Neuronal stem cell (in vitro differentiated cells): Measurements from ENCODE around the gene FUT7.

ENCODE experiments used
- DNase-seq: peaks from one replicate; pipeline ENCODE4 v3.0.0-alpha.2; 2013; ENCODE audit warnings: low spot score
- H2AFZ ChIP-seq: one replicate; pipeline ENCODE4 v1.6.1; 2013; ENCODE audit warnings: mild to moderate bottlenecking, low read length, inconsistent platforms
- H2AK5ac ChIP-seq: 2 replicates; pipeline ENCODE4 v1.6.1; 2013; ENCODE audit warnings: low read depth, mild to moderate bottlenecking, inconsistent platforms, low read length, moderate library complexity, mixed read lengths
- H2BK120ac ChIP-seq: 2 replicates; pipeline ENCODE4 v1.6.1; 2013; ENCODE audit warnings: low read depth, mild to moderate bottlenecking, inconsistent platforms, low read length, moderate library complexity, mixed read lengths
- H2BK12ac ChIP-seq: one replicate; pipeline ENCODE4 v1.6.1; 2013; ENCODE audit warnings: low read length, inconsistent platforms
- H2BK15ac ChIP-seq: 2 replicates; pipeline ENCODE4 v1.6.1; 2013; ENCODE audit warnings: mild to moderate bottlenecking, low read length, inconsistent platforms, mixed read lengths
- H2BK5ac ChIP-seq: one replicate; pipeline ENCODE4 v1.6.1; 2013; ENCODE audit warnings: inconsistent platforms, mild to moderate bottlenecking, low read length, moderate library complexity
- H3K14ac ChIP-seq: one replicate; pipeline ENCODE4 v1.6.1; 2013; ENCODE audit warnings: low read length, inconsistent platforms
- H3K18ac ChIP-seq: 2 replicates; pipeline ENCODE4 v1.6.1; 2013; ENCODE audit warnings: low read length, inconsistent platforms
- H3K23ac ChIP-seq: 2 replicates; pipeline ENCODE4 v1.6.1; 2013; ENCODE audit warnings: low read depth, mild to moderate bottlenecking, mixed read lengths, low read length, inconsistent platforms; ENCODE audit not compliant: poor library complexity
- H3K27ac ChIP-seq: replicated peaks from 3 replicates; pipeline ENCODE4 v1.5.1; 2013; ENCODE audit warnings: low read length, inconsistent platforms
- H3K27me3 ChIP-seq, 3 experiments: 2 replicates each; pipeline ENCODE4 v1.6.1; 2013; ENCODE audit warnings: low read length in 3 of 3, mild to moderate bottlenecking in 2 of 3, inconsistent platforms in 1 of 3, low read depth in 1 of 3, mixed read lengths in 1 of 3, moderate library complexity in 1 of 3; ENCODE audit not compliant: control insufficient read depth in 3 of 3, insufficient read depth in 3 of 3
- H3K36me3 ChIP-seq, 2 donors: replicated peaks in 1 of 2; 2 replicates each; pipeline ENCODE4 v1.6.1; 2013; ENCODE audit warnings: low read length in 2 of 2; ENCODE audit not compliant: control insufficient read depth in 2 of 2, insufficient read depth in 2 of 2
- H3K4ac ChIP-seq: 2 replicates; pipeline ENCODE4 v1.6.1; 2013; ENCODE audit warnings: inconsistent platforms, mild to moderate bottlenecking, low read length, moderate library complexity
- H3K4me1 ChIP-seq, 2 donors: 1 replicate in 1 of 2; 2 replicates in 1 of 2; pipeline ENCODE4 v1.6.1; 2013; ENCODE audit warnings: low read length in 2 of 2, low read depth in 1 of 2; ENCODE audit not compliant: control insufficient read depth in 2 of 2, insufficient read depth in 1 of 2
- H3K4me2 ChIP-seq: one replicate; pipeline ENCODE4 v1.6.1; 2013; ENCODE audit warnings: mild to moderate bottlenecking, low read length, inconsistent platforms; ENCODE audit not compliant: insufficient read depth, poor library complexity, severe bottlenecking
- H3K4me3 ChIP-seq, 2 donors: 2 replicates each; pipeline ENCODE4 v1.5.1; 2013; ENCODE audit warnings: low read length in 2 of 2, mild to moderate bottlenecking in 2 of 2, inconsistent platforms in 1 of 2, moderate library complexity in 1 of 2
- H3K79me1 ChIP-seq: one replicate; pipeline ENCODE4 v1.6.1; 2013; ENCODE audit warnings: low read depth, mild to moderate bottlenecking, inconsistent platforms, low read length, moderate library complexity
- H3K9ac ChIP-seq: one replicate; pipeline ENCODE4 v1.6.1; 2013; ENCODE audit warnings: mild to moderate bottlenecking, low read depth, low read length, inconsistent platforms; ENCODE audit not compliant: poor library complexity
- H3K9me3 ChIP-seq, 2 donors: replicated peaks in 1 of 2; 2 replicates each; pipeline versions ENCODE3 to v1.6.1; 2013; ENCODE audit warnings: low read length in 2 of 2, mild to moderate bottlenecking in 2 of 2, inconsistent platforms in 1 of 2, low read depth in 1 of 2, mixed read lengths in 1 of 2, moderate library complexity in 1 of 2; ENCODE audit not compliant: control insufficient read depth in 2 of 2, insufficient read depth in 1 of 2
- H4K8ac ChIP-seq: one replicate; pipeline ENCODE4 v1.6.1; 2013; ENCODE audit warnings: low read depth, mild to moderate bottlenecking, inconsistent platforms, low read length, moderate library complexity
- H4K91ac ChIP-seq: one replicate; pipeline ENCODE4 v1.6.1; 2013; ENCODE audit warnings: low read length, low read depth, mild to moderate bottlenecking, inconsistent platforms; ENCODE audit not compliant: poor library complexity
- WGBS, 2 donors: extraction: QIAGEN DNeasy Blood & Tissue Kit; methylation state at CpG; one replicate each; pipeline ENCODE4 v1.1.7; 2013; ENCODE audit warnings: missing lambda C conversion rate in 2 of 2, mixed read lengths in 1 of 2; ENCODE audit not compliant: insufficient read length in 2 of 2, insufficient replicate concordance in 1 of 2; ENCODE audit errors: extremely low coverage in 2 of 2; 5-methylcytosine and 5-hydroxymethylcytosine counted together

Gene FUT7

DNA sequence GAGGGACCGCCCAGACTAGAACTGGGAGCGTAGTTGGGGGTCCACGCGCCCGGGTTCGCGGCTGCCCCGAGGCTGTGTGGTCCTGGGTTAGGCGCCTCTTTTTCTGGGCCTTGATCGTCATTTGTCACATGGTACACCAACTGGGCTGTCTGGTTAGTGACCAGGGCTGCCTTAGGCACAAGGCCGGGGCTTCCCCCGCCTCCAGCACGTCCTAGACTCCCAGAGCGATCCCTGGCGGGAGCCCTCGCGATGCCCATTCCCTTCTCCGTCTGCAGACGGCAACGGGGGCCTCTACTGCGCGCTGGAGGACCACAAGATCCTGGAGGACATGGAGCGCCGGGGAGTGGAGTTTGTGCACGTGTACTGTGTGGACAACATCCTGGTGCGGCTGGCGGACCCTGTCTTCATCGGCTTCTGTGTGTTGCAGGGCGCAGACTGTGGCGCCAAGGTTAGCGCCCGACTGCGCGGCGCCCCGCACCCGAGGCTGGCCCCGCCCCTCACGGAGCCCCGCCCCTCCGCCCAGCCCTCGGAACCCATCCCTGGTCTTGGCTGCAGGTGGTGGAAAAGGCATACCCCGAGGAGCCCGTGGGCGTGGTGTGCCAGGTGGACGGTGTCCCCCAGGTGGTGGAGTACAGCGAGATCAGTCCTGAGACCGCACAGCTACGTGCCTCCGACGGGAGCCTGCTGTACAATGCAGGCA lies 47.0 kb upstream of the FUT7 start:
- Histone ChIP-seq H2AFZ (peak overlapping the region; percentile 71), H3K4ac (no peak overlapping the region), H3K9ac (no peak overlapping the region), H3K79me1 (peaks cover 4% of the 10 kb centered on the region), H2BK5ac (no peak overlapping the region), H4K8ac (no peak overlapping the region), H3K23ac (peak overlapping the region; percentile 85), H3K18ac (peak overlapping the region; percentile 76), H2BK12ac (peak overlapping the region; percentile 58), H3K27ac (no peak overlapping the region), H3K4me3 (peak overlapping the region in 1 of 2 donors; percentile 59), H4K91ac (no peak overlapping the region), H3K36me3 (no peaks in the 10 kb centered on the region), H3K9me3 (peaks cover 0 to 10% of the 10 kb centered on the region in 2 donors), H2BK15ac (peak overlapping the region; percentile 38), H2AK5ac (peak overlapping the region; percentile 90), H3K27me3 (peaks cover 29 to 92% (median 66%) of the 10 kb centered on the region in 3 experiments), H3K14ac (peak overlapping the region; percentile 63), H2BK120ac (peak overlapping the region; percentile 47), H3K4me2 (peak overlapping the region; percentile 43), H3K4me1 (peaks cover 8 to 11% of the 10 kb centered on the region in 2 donors)
- no CpG with 5 or more reads among the region's 51 CpGs for WGBS, 2 donors
- no peak for DNase-seq

DNA sequence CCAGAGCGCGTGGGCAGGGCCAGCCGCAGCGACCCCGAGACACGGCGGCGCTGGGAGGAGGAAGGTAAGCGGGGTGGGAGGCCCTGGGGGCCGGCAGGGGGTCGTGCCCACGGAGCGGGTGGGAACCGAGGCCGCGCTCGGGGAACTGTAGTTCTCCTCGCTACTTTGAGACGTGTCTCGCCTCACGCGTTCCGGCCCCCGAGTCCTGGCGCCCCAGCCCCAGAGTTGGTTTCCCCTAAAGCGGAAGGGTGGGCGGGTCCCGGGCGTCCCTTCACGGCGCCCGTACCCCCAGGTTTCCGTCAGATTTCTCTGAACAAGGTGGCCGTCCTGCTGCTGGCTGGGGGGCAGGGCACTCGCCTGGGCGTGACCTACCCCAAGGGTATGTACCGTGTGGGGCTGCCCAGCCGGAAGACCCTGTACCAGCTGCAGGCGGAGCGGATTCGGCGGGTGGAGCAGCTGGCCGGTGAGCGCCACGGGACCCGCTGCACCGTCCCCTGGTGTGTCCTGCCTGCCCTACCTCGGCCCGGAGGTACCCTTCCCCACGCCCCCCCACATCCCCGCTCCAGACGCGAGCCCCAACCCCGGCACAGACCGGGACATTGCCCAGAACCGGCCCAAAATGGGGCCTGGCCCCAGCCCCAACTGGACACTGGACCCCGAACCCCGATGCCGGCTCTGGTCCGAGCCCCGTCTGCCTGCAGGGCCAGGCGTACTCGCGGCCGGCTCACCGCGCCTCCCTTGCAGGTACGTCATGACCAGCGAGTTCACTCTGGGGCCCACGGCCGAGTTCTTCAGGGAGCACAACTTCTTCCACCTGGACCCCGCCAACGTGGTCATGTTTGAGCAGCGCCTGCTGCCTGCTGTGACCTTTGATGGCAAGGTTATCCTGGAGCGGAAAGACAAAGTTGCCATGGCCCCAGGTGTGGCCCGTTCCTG lies 46.1 kb upstream of the FUT7 start:
- H3K27ac ChIP-seq = no peak overlapping the region
- no peak overlapping the region for H4K8ac ChIP-seq
- no peak overlapping the region for H4K91ac ChIP-seq
- H2BK12ac ChIP-seq = peak overlapping the region; percentile 58
- H3K4ac ChIP-seq = no peak overlapping the region
- H3K14ac ChIP-seq = peak overlapping the region; percentile 56
- WGBS, 2 donors = no CpG with 5 or more reads among the region's 76 CpGs
- peaks cover 29 to 90% (median 65%) of the 10 kb centered on the region in 3 experiments for H3K27me3 ChIP-seq
- peak overlapping the region; percentile 38 to 72 for H3K4me3 ChIP-seq
- DNase-seq = no peak
- peak overlapping the region; percentile 85 for H3K23ac ChIP-seq
- H3K79me1 ChIP-seq = peaks cover 4% of the 10 kb centered on the region
- H2BK15ac ChIP-seq = peak overlapping the region; percentile 38
- no peak overlapping the region for H2BK5ac ChIP-seq
- peaks cover 0 to 10% of the 10 kb centered on the region in 2 donors for H3K9me3 ChIP-seq
- H3K9ac ChIP-seq = peak overlapping the region; percentile 44
- peak overlapping the region; percentile 47 for H2BK120ac ChIP-seq
- no peaks in the 10 kb centered on the region for H3K36me3 ChIP-seq
- peaks cover 3 to 7% of the 10 kb centered on the region in 2 donors for H3K4me1 ChIP-seq
- peak overlapping the region; percentile 87 for H3K18ac ChIP-seq
- peak overlapping the region; percentile 75 for H2AFZ ChIP-seq
- peak overlapping the region; percentile 62 for H3K4me2 ChIP-seq
- peak overlapping the region; percentile 90 for H2AK5ac ChIP-seq

DNA sequence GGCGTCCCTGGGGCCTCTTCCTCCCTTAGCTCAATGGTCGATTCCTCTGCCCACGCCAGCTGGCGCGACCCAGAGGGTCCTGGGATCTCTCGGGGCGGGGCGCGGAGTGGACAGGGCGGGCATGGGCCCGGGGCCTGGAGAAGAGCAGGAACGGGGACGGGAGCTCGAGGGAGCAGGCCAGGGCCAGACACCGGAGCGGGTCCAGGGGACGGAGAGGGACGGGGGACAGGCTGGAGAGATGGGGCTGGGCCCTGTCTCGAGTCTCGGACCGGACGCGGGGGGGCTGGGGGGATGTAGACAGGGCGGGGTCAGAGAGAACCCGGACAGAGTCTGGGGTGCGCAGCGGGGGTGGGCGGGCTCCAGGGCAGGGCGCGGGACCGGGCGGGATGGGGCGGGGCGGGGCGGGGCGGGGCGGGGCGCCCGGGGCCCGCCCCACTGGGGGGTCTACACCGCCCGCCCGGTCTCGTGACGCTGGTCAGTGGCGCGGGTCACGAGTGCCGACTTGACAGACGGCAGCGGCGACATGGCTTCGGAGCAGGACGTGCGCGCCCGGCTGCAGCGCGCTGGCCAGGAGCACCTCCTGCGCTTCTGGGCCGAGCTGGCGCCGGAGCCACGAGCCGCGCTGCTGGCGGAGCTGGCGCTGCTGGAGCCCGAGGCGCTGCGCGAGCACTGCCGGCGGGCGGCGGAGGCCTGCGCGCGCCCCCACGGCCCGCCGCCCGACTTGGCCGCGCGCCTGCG lies 45.3 kb upstream of the FUT7 start, which contains the start of gene UAP1L1:
Gene UAP1L1, plus strand, starts transcription at position 508 of the 738 bp plus-strand sequence. Its CDS starts 16 bp downstream, at position 524.
- Histone ChIP-seq H3K36me3 (no peaks in the 10 kb centered on the region), H4K91ac (no peak within 1 kb of the TSS), H2BK120ac (peak within 1 kb of the TSS; percentile 47), H4K8ac (no peak within 1 kb of the TSS), H2AK5ac (peak within 1 kb of the TSS; percentile 90), H3K4me1 (peaks cover 3 to 7% of the 10 kb centered on the region in 2 donors), H3K9me3 (peaks cover 0 to 10% of the 10 kb centered on the region in 2 donors), H2BK15ac (peak within 1 kb of the TSS; percentile 38), H2BK5ac (no peak within 1 kb of the TSS), H2AFZ (peak within 1 kb of the TSS; percentile 75), H3K23ac (peak within 1 kb of the TSS; percentile 85), H3K4me2 (peak within 1 kb of the TSS; percentile 62), H3K9ac (peak within 1 kb of the TSS; percentile 44), H3K79me1 (peaks cover 4% of the 10 kb centered on the region), H3K14ac (peak within 1 kb of the TSS; percentile 56), H2BK12ac (peak within 1 kb of the TSS; percentile 41), H3K18ac (peak within 1 kb of the TSS; percentile 87), H3K27ac (no peak within 1 kb of the TSS), H3K27me3 (peaks cover 29 to 81% (median 63%) of the 10 kb centered on the region in 3 experiments), H3K4me3 (peak within 1 kb of the TSS; percentile 38 to 72), H3K4ac (no peak within 1 kb of the TSS)
- no peak for DNase-seq
- WGBS, 2 donors = no CpG with 5 or more reads among the region's 87 CpGs
